ENCODE measurements around the gene NUP205. TPM values are rescaled to one million over a fixed set of nuclear protein-coding genes. Genes with fewer than 3 reads are reported as not detected.

NUP205 gene
- 34.9 and 61.7 TPM in 2 replicates for total RNA-seq

DNA sequence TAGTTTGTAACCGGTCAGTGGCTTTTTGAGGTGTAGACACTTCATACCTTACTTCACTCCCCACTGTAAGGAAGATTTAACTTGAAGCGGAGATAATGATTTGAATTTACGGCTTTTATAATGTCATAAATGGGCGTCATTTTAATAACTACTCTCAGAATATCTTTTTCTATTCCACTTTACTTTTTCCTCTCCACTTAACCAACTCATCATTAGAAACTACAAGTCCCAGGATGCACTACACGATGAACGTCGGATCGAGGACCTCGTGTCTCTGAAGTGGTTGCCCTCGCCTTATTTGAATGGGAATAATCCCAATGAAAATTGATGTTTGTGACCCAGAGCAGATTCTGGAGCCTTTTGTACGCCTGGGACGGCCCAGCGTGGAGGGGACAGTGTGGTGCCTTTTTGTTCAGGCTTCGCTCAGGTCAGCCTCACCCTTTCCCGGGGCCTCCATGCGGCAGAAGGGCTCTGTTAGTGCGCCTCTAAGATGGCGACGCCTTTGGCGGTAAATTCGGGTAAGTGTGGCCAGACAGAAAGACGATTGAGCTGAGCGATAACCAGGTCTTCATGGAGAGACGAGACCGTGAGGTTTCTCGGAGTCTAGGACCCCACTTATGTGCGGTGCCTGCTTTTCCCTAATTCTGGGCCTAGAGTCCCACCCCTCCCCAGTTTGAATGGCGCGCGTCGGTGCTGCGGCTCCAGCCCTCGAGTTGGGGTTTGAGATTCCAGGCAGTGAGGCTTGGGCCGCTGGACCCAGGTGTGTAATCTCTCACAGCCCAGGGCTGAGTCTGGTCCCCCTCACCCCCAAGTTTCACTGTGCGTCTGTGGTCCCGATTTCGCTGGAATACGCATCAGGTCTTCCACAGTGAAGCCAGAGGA, at the start of gene NUP205:
TSS of gene NUP205 (plus strand) at position 463 of the 882 bp plus-strand sequence. CDS start at position 491, 28 bp downstream.

GRCh38 chr7:135509839-135510591, 47.7 kb upstream of the NUP205 start, which contains the start of gene CNOT4:
Gene CNOT4 (minus strand): TSS chr7:135510102. CDS start chr7:135438331, 71,771 bp downstream.

GRCh38 chr7:135662373-135663114, 104.8 kb downstream of the NUP205 start, which contains the start of gene STMP1:
Gene STMP1 (plus strand): TSS chr7:135662514.

Other genes starting within 250 kb of the NUP205 start
- gene CNOT4, start 47.8 kb upstream of the NUP205 start, total RNA-seq = 7.0 and 8.3 TPM in 2 replicates
- 12.1 and 26.5 TPM in 2 replicates for gene STMP1, start 104.6 kb downstream of the NUP205 start, total RNA-seq
- gene SLC13A4, start 170.3 kb downstream of the NUP205 start, total RNA-seq = 0.33 and 1.2 TPM in 2 replicates
- gene FAM180A, start 190.9 kb downstream of the NUP205 start, total RNA-seq = 68.3 and 80.0 TPM in 2 replicates

All from smooth muscle cell of trachea (primary cell).